SK-N-SH treated with all-trans-retinoic acid at 6 μM for 48 hours (cell line): ENCODE measurements around the gene CNPY1.

ENCODE experiments used
- ATAC-seq: fragments of 200-7000 bp; cut with Tn5 transposase; 3 replicates; pipeline ENCODE4 v1.9.1; 2020; ENCODE audit warnings: mild to moderate bottlenecking, moderate library complexity
- CSDC2 ChIP-seq: fragments of 250-450 bp; sonication (Bioruptor Pico); IDR thresholded peaks from 2 replicates; pipeline ENCODE4 v1.5.0; 2020; ENCODE audit warnings: mild to moderate bottlenecking, moderate library complexity
- ESRRG ChIP-seq: fragments of 250-450 bp; sonication (Bioruptor Pico); IDR thresholded peaks from 2 replicates; pipeline ENCODE4 v1.6.1; 2021; ENCODE audit warnings: mild to moderate bottlenecking
- ISL1 ChIP-seq: fragments of 250-450 bp; sonication (Bioruptor Pico); IDR thresholded peaks from 2 replicates; pipeline ENCODE4 v2.1.2; 2022; ENCODE audit warnings: mild to moderate bottlenecking, moderate library complexity
- OSR1 ChIP-seq: fragments of 250-450 bp; sonication (Bioruptor Pico); IDR thresholded peaks from 2 replicates; pipeline ENCODE4 v1.8.0; 2022; ENCODE audit warnings: moderate library complexity, mild to moderate bottlenecking, inconsistent platforms
- RARB ChIP-seq: fragments of 250-450 bp; sonication (Bioruptor Pico); IDR thresholded peaks from 2 replicates; pipeline ENCODE4 v1.8.0; 2021; ENCODE audit warnings: mild to moderate bottlenecking, moderate library complexity
- TCF4 ChIP-seq: fragments of 250-450 bp; sonication (Bioruptor Pico); IDR thresholded peaks from 2 replicates; pipeline ENCODE4 v1.8.0; 2021; ENCODE audit warnings: mild to moderate bottlenecking, moderate library complexity, borderline replicate concordance
- TOX ChIP-seq: fragments of 250-450 bp; sonication (Bioruptor Pico); IDR thresholded peaks from 2 replicates; pipeline ENCODE4 v1.8.0; 2021; ENCODE audit warnings: mild to moderate bottlenecking, moderate library complexity, borderline replicate concordance
- ZFP3 ChIP-seq: fragments of 250-450 bp; sonication (Bioruptor Pico); IDR thresholded peaks from 2 replicates; pipeline ENCODE4 v1.5.0; 2020; ENCODE audit warnings: mild to moderate bottlenecking, moderate library complexity
- ZFP30 ChIP-seq: fragments of 450-650 bp; formaldehyde crosslinking; IDR thresholded peaks from 2 replicates; pipeline ENCODE4 v1.5.0; 2022; ENCODE audit warnings: mild to moderate bottlenecking, moderate library complexity
- ZNF565 ChIP-seq: fragments of 450-650 bp; formaldehyde crosslinking; conservative IDR thresholded peaks from 2 replicates; pipeline ENCODE4 v1.5.0; 2020; ENCODE audit warnings: low read depth, mild to moderate bottlenecking, moderate library complexity
- ZNF70 ChIP-seq: fragments of 450-650 bp; formaldehyde crosslinking; IDR thresholded peaks from 2 replicates; pipeline ENCODE4 v1.5.0; 2020; ENCODE audit warnings: mild to moderate bottlenecking, moderate library complexity
- TF ChIP-seq, protein P1 (sequence below): fragments of 250-450 bp; sonication (Bioruptor Pico); IDR thresholded peaks from 2 replicates; pipeline ENCODE4 v1.8.0; 2020; ENCODE audit warnings: mild to moderate bottlenecking, moderate library complexity, borderline replicate concordance
- TF ChIP-seq, protein P2 (sequence below): fragments of 250-450 bp; sonication (Bioruptor Pico); IDR thresholded peaks from 2 replicates; pipeline ENCODE4 v1.8.0; 2021; ENCODE audit warnings: low read depth, mild to moderate bottlenecking, moderate library complexity, borderline replicate concordance
- TF ChIP-seq, protein P3 (sequence below): fragments of 250-450 bp; sonication (Bioruptor Pico); IDR thresholded peaks from 2 replicates; pipeline ENCODE4 v1.5.1; 2020; ENCODE audit warnings: low read depth, mild to moderate bottlenecking, moderate library complexity
- TF ChIP-seq, protein P4 (sequence below): fragments of 250-450 bp; sonication (Bioruptor Pico); IDR thresholded peaks from 2 replicates; pipeline ENCODE4 v1.5.1; 2021; ENCODE audit warnings: mild to moderate bottlenecking, moderate library complexity
- TF ChIP-seq, protein P5 (sequence below): fragments of 250-450 bp; sonication (Bioruptor Pico); IDR thresholded peaks from 2 replicates; pipeline ENCODE4 v1.5.0; 2020; ENCODE audit warnings: mild to moderate bottlenecking, moderate library complexity

CNPY1 gene

DNA sequence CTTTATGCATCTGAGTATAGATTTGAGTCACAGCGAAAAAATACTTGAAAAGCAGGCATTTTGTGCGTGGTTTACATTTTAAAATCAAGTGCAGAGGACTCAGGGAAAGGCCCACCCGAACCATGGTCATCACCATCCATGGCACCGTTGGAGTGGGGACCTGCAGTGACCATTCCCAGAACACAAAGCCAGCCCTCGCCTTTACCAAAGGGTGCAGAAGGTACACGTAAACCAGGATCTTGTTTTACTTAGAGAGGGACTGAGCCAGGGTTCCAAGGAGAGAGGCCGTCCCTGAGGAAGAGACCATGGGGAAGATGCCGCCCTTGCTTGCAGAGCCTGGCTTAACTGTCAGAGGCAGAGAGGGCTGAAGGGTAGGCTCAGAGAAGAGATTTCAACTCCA lies 12.0 kb upstream of the CNPY1 start (continued):
- TF ChIP-seq ZFP3 (CRISPR knock-in tag), result no peak
- TF ChIP-seq, protein P1, sequence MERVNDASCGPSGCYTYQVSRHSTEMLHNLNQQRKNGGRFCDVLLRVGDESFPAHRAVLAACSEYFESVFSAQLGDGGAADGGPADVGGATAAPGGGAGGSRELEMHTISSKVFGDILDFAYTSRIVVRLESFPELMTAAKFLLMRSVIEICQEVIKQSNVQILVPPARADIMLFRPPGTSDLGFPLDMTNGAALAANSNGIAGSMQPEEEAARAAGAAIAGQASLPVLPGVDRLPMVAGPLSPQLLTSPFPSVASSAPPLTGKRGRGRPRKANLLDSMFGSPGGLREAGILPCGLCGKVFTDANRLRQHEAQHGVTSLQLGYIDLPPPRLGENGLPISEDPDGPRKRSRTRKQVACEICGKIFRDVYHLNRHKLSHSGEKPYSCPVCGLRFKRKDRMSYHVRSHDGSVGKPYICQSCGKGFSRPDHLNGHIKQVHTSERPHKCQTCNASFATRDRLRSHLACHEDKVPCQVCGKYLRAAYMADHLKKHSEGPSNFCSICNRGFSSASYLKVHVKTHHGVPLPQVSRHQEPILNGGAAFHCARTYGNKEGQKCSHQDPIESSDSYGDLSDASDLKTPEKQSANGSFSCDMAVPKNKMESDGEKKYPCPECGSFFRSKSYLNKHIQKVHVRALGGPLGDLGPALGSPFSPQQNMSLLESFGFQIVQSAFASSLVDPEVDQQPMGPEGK (CRISPR knock-in tag), result no peak

DNA sequence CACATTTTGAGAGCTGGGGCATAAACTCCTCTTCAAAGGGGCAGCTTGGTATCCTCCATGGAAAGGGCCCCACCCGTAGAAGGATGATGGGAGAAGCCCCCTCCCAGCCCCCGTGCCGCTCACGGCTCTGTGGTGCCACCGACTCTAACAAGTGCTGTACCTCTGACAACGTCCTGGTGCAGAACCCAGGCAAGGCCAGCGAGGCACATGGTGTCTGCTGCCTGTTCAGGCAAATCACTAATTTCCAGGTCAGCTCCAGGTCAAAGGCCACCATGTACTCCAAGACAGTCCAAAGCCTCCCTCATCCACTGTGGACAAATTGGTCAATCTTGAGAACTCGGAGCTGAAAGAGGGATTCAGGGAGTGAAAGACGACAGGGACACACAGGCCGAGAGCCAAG lies 11.4 kb upstream of the CNPY1 start:
- no peak for TF ChIP-seq CSDC2 (CRISPR knock-in tag)
- TF ChIP-seq TCF4 (CRISPR knock-in tag), result no peak
- TF ChIP-seq, all 23 proteins: peak for 0
- ATAC-seq, result no peak

DNA sequence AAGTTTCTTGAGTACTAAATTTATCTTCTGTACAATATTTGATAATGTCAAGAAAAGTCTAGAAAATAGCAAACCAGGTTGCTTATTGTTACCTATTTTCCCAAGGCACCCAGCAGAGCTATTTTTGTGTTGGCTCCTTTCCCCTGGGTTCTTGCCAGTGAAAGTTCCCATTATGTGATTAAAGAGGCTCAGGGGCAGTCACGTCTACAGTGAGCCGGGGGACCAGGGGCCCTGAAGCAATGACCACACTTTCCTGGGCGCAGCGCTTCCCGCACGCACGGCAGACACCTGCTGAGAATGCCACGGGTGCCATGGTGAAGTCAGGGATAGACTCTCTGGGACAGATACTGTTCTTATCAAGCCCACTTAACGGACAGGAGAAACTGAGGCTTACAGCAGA lies 10.4 kb upstream of the CNPY1 start:
- TF ChIP-seq ISL1 (no peak), ZNF70 (no peak), ZFP3 (CRISPR knock-in tag) (no peak), TCF4 (CRISPR knock-in tag) (no peak)
- TF ChIP-seq, protein P1 (CRISPR knock-in tag), result no peak
- no peak for ATAC-seq

DNA sequence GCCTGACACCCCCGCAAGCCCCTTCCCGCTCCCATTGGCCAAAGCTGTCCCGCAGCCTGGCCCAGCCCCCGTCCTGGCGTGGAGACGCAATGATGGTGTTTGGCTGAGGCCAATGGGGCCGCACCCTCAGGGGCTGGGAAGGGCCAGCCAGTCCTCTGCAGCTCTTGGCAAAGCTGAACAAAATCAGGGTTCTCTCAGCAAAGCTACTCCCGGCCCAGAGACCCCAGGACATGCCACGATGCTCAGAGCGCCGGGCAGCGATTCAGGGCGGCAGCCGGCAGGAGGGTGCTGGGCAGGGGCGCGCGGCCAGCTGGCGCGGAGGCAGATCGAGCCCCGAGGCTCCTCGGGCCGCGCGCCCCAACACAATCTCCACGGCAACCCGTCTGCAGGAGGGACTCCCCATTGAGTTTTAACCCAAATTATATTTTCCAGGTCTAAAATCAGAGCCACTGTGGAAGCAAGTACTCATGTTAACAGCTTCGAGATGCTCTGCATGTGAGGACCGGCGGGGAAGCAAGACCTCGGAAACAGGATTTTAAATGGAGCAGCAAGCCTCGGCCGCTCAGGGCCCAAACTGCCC lies 8.8 kb upstream of the CNPY1 start:
- no peak for TF ChIP-seq RARB
- TF ChIP-seq, protein P2, sequence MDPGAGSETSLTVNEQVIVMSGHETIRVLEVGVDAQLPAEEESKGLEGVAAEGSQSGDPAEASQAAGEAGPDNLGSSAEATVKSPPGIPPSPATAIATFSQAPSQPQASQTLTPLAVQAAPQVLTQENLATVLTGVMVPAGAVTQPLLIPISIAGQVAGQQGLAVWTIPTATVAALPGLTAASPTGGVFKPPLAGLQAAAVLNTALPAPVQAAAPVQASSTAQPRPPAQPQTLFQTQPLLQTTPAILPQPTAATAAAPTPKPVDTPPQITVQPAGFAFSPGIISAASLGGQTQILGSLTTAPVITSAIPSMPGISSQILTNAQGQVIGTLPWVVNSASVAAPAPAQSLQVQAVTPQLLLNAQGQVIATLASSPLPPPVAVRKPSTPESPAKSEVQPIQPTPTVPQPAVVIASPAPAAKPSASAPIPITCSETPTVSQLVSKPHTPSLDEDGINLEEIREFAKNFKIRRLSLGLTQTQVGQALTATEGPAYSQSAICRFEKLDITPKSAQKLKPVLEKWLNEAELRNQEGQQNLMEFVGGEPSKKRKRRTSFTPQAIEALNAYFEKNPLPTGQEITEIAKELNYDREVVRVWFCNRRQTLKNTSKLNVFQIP (CRISPR knock-in tag), result no peak
- TF ChIP-seq, protein P3, sequence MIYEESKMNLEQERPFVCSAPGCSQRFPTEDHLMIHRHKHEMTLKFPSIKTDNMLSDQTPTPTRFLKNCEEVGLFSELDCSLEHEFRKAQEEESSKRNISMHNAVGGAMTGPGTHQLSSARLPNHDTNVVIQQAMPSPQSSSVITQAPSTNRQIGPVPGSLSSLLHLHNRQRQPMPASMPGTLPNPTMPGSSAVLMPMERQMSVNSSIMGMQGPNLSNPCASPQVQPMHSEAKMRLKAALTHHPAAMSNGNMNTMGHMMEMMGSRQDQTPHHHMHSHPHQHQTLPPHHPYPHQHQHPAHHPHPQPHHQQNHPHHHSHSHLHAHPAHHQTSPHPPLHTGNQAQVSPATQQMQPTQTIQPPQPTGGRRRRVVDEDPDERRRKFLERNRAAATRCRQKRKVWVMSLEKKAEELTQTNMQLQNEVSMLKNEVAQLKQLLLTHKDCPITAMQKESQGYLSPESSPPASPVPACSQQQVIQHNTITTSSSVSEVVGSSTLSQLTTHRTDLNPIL (CRISPR knock-in tag), result no peak
- TF ChIP-seq CSDC2 (CRISPR knock-in tag), result no peak
- ATAC-seq, result no peak

DNA sequence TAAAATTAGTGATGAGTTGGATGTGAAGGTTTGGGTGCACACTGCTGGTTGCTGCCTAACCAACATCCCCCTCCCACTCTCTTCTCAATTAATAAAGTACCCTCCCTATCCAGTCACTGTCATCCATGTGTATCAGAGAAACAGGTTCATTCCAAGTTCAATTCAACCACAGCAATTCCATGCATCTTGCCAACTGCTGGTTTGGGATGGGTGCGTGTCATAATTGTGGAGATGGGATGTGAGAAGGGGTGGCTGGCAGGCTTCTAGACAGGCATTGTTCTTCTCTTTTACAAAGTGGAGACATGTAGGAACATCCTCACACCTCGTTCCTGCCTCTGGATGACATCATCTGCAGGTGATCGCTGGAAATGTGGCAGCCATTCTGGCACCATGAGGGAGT lies 7.5 kb upstream of the CNPY1 start:
- TF ChIP-seq, protein P2 (CRISPR knock-in tag), result no peak
- TF ChIP-seq, protein P4, sequence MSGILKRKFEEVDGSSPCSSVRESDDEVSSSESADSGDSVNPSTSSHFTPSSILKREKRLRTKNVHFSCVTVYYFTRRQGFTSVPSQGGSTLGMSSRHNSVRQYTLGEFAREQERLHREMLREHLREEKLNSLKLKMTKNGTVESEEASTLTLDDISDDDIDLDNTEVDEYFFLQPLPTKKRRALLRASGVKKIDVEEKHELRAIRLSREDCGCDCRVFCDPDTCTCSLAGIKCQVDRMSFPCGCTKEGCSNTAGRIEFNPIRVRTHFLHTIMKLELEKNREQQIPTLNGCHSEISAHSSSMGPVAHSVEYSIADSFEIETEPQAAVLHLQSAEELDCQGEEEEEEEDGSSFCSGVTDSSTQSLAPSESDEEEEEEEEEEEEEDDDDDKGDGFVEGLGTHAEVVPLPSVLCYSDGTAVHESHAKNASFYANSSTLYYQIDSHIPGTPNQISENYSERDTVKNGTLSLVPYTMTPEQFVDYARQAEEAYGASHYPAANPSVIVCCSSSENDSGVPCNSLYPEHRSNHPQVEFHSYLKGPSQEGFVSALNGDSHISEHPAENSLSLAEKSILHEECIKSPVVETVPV (CRISPR knock-in tag), result no peak
- TF ChIP-seq OSR1 (no peak), ESRRG (CRISPR knock-in tag) (no peak), RARB (no peak), ZNF565 (CRISPR knock-in tag) (no peak), CSDC2 (CRISPR knock-in tag) (no peak), TOX (CRISPR knock-in tag) (no peak), ISL1 (no peak), ZFP30 (CRISPR knock-in tag) (no peak)
- TF ChIP-seq, protein P1 (CRISPR knock-in tag), result no peak
- TF ChIP-seq, protein P5, sequence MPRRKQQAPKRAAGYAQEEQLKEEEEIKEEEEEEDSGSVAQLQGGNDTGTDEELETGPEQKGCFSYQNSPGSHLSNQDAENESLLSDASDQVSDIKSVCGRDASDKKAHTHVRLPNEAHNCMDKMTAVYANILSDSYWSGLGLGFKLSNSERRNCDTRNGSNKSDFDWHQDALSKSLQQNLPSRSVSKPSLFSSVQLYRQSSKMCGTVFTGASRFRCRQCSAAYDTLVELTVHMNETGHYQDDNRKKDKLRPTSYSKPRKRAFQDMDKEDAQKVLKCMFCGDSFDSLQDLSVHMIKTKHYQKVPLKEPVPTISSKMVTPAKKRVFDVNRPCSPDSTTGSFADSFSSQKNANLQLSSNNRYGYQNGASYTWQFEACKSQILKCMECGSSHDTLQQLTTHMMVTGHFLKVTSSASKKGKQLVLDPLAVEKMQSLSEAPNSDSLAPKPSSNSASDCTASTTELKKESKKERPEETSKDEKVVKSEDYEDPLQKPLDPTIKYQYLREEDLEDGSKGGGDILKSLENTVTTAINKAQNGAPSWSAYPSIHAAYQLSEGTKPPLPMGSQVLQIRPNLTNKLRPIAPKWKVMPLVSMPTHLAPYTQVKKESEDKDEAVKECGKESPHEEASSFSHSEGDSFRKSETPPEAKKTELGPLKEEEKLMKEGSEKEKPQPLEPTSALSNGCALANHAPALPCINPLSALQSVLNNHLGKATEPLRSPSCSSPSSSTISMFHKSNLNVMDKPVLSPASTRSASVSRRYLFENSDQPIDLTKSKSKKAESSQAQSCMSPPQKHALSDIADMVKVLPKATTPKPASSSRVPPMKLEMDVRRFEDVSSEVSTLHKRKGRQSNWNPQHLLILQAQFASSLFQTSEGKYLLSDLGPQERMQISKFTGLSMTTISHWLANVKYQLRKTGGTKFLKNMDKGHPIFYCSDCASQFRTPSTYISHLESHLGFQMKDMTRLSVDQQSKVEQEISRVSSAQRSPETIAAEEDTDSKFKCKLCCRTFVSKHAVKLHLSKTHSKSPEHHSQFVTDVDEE (CRISPR knock-in tag), result no peak
- no peak for ATAC-seq
